Gastrocnemius medialis (tissue), 4 donors: ENCODE results near the gene TMEM213.

Source experiments
- CTCF ChIP-seq, 5 experiments: fragments of 450-650 bp in 3 of 5; fragments of 200-600 bp in 2 of 5; sonication (generic) in 2 of 5; IDR thresholded peaks in 4 of 5; conservative IDR thresholded peaks in 1 of 5; 1 replicate in 4 of 5; 2 replicates in 1 of 5; pipeline ENCODE4 v1.5.1; 2016 to 2019; ENCODE audit warnings: antibody characterized with exemption in 5 of 5, mild to moderate bottlenecking in 3 of 5, moderate library complexity in 3 of 5
- POLR2A ChIP-seq, 2 donors: fragments of 450-650 bp; IDR thresholded peaks; one replicate each; pipeline ENCODE4 v1.6.1; 2017; ENCODE audit warnings: antibody characterized with exemption in 2 of 2, mild to moderate bottlenecking in 2 of 2, moderate library complexity in 2 of 2

DNA sequence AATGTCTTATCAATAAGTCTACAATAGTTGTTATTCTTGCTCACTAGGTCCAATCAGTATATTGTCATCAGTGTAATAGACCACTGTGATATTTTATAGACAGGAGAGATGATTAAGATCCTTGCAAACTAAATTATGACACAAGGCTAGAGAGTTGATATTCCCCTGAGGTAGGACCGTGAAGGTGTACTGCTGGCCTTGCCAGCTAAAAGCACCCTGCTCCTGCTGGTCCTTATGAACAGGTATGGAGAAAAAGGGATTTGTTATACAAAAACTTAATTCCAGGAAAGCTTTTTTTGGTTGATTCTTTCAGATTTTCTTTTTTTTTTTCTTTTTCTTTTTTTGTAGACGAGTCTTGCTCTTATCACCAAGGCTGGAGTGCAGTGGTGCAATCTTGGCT lies 16.8 kb upstream of the TMEM213 start:
- TF ChIP-seq CTCF (IDR thresholded peaks at IDR 0.05 in 4 of 5, conservative IDR thresholded peaks at IDR 0.05 in 1 of 5) (no peak), POLR2A (IDR thresholded peaks at IDR 0.05) (no peak)
